ENCODE results near the gene IDE.
"Not testable (repeated sequence)": the region's sequence is repeated elsewhere in the genome, so short reads cannot be mapped to it uniquely, and the experiment has no call there.

IDE gene

DNA sequence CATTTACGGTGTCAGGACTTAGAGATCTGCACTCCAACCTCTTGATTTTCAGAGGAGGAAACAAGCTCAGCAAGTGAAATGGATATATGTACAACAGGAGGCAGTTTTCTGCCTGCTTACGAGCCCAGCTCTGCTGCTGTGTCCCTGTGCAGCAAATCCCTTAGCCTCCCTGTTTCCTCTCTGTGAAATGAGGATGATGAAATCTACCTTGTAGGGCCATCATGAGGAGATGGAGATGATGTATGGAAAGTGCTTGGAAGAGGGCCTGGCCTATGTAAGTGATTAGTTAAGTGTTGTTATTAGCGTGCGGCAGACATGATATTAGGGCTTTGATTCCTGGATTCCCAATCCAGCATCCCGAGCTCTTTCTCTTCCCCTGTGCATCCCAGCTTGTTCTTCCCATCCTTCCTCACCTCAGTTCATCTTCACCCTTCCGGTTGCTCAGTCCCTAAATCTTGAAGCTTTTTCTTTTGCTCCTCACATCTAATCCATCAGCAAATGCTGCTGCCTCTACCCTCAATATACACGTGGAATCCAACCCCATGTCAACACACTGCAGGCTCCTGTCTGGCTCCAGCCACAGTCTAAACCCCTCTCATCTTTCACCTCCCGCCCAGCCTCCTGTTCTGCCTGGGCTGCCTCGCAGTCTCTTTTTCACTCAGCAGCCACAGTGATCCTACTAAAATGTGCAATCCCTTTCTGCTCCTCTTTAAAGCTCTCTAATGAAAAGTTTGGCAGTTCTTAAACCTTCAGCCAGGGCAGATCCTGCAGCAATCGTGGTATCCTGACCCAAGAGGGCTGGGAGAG is 169.1 kb downstream of the IDE start:
- Histone ChIP-seq H3K27me3 (ENCODE audit: control insufficient read depth, insufficient read depth, low read length) (no peaks in the 10 kb centered on the region), H3K9ac (ENCODE audit: low read depth, low read length) (no peak overlapping the region), H3K4me1 (ENCODE audit: control insufficient read depth, insufficient read depth, low read length) (peaks cover 4% of the 10 kb centered on the region), H3K27ac (ENCODE audit: low read depth, low read length) (no peak overlapping the region), H3K36me3 (ENCODE audit: control insufficient read depth, insufficient read depth, low read length) (no peaks in the 10 kb centered on the region), H3K4me3 (ENCODE audit: low read depth, low read length) (no peak overlapping the region), H3K9me3 (ENCODE audit: control insufficient read depth, insufficient read depth, low read length) (no peaks in the 10 kb centered on the region)

DNA sequence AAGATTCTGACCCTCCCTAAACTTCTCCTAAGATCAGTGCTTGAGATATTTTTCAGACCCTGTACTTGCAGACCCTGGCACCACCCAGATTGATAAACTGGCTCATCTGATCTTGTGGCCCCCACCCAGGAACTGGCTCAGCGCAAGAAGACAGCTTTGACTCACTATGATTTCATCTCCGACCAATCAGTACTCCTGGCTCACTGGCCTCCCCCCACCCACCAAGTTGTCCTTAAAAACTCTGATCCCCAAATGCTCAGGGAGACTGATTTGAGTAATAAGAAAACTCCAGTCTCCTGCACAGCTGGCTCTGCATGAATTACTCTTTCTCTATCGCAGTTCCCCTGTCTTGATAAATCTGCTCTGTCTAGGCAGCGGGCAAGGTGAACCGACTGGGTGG is 171.7 kb downstream of the IDE start:
- not testable (repeated sequence) for H3K27ac ChIP-seq (ENCODE audit: low read depth, low read length)

More for the DNA sequence above, 171.7 kb downstream of the IDE start:
- H3K9me3 ChIP-seq (ENCODE audit: control insufficient read depth, insufficient read depth, low read length); H3K36me3 ChIP-seq (ENCODE audit: control insufficient read depth, insufficient read depth, low read length); H3K4me3 ChIP-seq (ENCODE audit: low read depth, low read length); H3K27me3 ChIP-seq (ENCODE audit: control insufficient read depth, insufficient read depth, low read length); H3K4me1 ChIP-seq (ENCODE audit: control insufficient read depth, insufficient read depth, low read length); H3K9ac ChIP-seq (ENCODE audit: low read depth, low read length): not testable (repeated sequence)

All from HUES48 (cell line).